ENCODE data around the gene TCEANC.
"Not testable (repeated sequence)": the region's sequence is repeated elsewhere in the genome, so short reads cannot be mapped to it uniquely, and the experiment has no call there.

TCEANC gene

GRCh38 chrX:13667919-13668318 lies 15.0 kb downstream of the TCEANC start:
- no peak overlapping the region for H3K18ac ChIP-seq (ENCODE audit: low read length)
- H2AK5ac ChIP-seq (ENCODE audit: low read depth, low read length) = no peak overlapping the region
- H3K9ac ChIP-seq (ENCODE audit: low read depth, low read length, poor library complexity) = no peak overlapping the region
- H3K4me3 ChIP-seq (ENCODE audit: low read length in 2 of 2) = no peak overlapping the region
- H2BK120ac ChIP-seq (ENCODE audit: low read depth, low read length) = no peak overlapping the region
- H2BK12ac ChIP-seq (ENCODE audit: low read length) = no peak overlapping the region
- no peak overlapping the region for H3K23ac ChIP-seq (ENCODE audit: low read depth, low read length, poor library complexity)
- H2BK5ac ChIP-seq (ENCODE audit: low read length) = no peak overlapping the region
- no peak overlapping the region for H3K14ac ChIP-seq (ENCODE audit: low read length)
- no peak overlapping the region for H3K4me2 ChIP-seq (ENCODE audit: insufficient read depth, low read length, poor library complexity, severe bottlenecking)
- H2AFZ ChIP-seq (ENCODE audit: low read length) = no peak overlapping the region
- H3K36me3 ChIP-seq (replicated peaks in 1 of 2; ENCODE audit: control insufficient read depth in 2 of 2, insufficient read depth in 2 of 2, low read length in 2 of 2) = peaks cover 0 to 7% of the 10 kb centered on the region in 2 donors
- H2BK15ac ChIP-seq (ENCODE audit: low read length) = no peak overlapping the region
- no peak overlapping the region for H4K8ac ChIP-seq (ENCODE audit: low read depth, low read length)
- H3K27me3 ChIP-seq (ENCODE audit: control insufficient read depth in 3 of 3, insufficient read depth in 3 of 3, low read depth in 1 of 3, low read length in 3 of 3) = peaks cover 0 to 5% (median 0%) of the 10 kb centered on the region in 3 experiments
- no peak overlapping the region for H3K4ac ChIP-seq (ENCODE audit: low read length)
- H3K4me1 ChIP-seq (ENCODE audit: control insufficient read depth in 2 of 2, insufficient read depth in 1 of 2, low read depth in 1 of 2, low read length in 2 of 2) = no peaks in the 10 kb centered on the region
- H3K79me1 ChIP-seq (ENCODE audit: low read depth, low read length) = no peaks in the 10 kb centered on the region
- H3K27ac ChIP-seq (replicated peaks; ENCODE audit: low read length) = no peak overlapping the region
- no peaks in the 10 kb centered on the region for H3K9me3 ChIP-seq (replicated peaks in 1 of 2; ENCODE audit: control insufficient read depth in 2 of 2, insufficient read depth in 1 of 2, low read depth in 1 of 2, low read length in 2 of 2)
- no peak for DNase-seq (ENCODE audit: low spot score)
- no peak overlapping the region for H4K91ac ChIP-seq (ENCODE audit: low read depth, low read length, poor library complexity)

- H2BK120ac ChIP-seq (ENCODE audit: low read depth, low read length) = no peak overlapping the region
- H3K4me2 ChIP-seq (ENCODE audit: insufficient read depth, low read length, poor library complexity, severe bottlenecking) = no peak overlapping the region
- H2BK5ac ChIP-seq (ENCODE audit: low read length) = no peak overlapping the region
- H3K79me1 ChIP-seq (ENCODE audit: low read depth, low read length) = no peaks in the 10 kb centered on the region
- DNase-seq (ENCODE audit: low spot score) = no peak
- H3K36me3 ChIP-seq (replicated peaks in 1 of 2; ENCODE audit: control insufficient read depth in 2 of 2, insufficient read depth in 2 of 2, low read length in 2 of 2) = no peaks in the 10 kb centered on the region
- H3K23ac ChIP-seq (ENCODE audit: low read depth, low read length, poor library complexity) = no peak overlapping the region
- H4K8ac ChIP-seq (ENCODE audit: low read depth, low read length) = no peak overlapping the region
- H3K27me3 ChIP-seq (ENCODE audit: control insufficient read depth in 3 of 3, insufficient read depth in 3 of 3, low read depth in 1 of 3, low read length in 3 of 3) = peaks cover 0 to 5% (median 0%) of the 10 kb centered on the region in 3 experiments
- no peak overlapping the region for H2AFZ ChIP-seq (ENCODE audit: low read length)
- H2BK15ac ChIP-seq (ENCODE audit: low read length) = no peak overlapping the region
- H3K18ac ChIP-seq (ENCODE audit: low read length) = no peak overlapping the region
- H3K27ac ChIP-seq (replicated peaks; ENCODE audit: low read length) = no peak overlapping the region
- H3K4ac ChIP-seq (ENCODE audit: low read length) = no peak overlapping the region
- no peaks in the 10 kb centered on the region for H3K9me3 ChIP-seq (replicated peaks in 1 of 2; ENCODE audit: control insufficient read depth in 2 of 2, insufficient read depth in 1 of 2, low read depth in 1 of 2, low read length in 2 of 2)
- WGBS, 2 donors (ENCODE audit: extremely low coverage in 2 of 2, insufficient read length in 2 of 2, insufficient replicate concordance in 1 of 2) = no CpG with 5 or more reads among the region's 9 CpGs
- H2AK5ac ChIP-seq (ENCODE audit: low read depth, low read length) = no peak overlapping the region
- H4K91ac ChIP-seq (ENCODE audit: low read depth, low read length, poor library complexity) = no peak overlapping the region
- H3K9ac ChIP-seq (ENCODE audit: low read depth, low read length, poor library complexity) = no peak overlapping the region
- no peaks in the 10 kb centered on the region for H3K4me1 ChIP-seq (ENCODE audit: control insufficient read depth in 2 of 2, insufficient read depth in 1 of 2, low read depth in 1 of 2, low read length in 2 of 2)
- H3K14ac ChIP-seq (ENCODE audit: low read length) = no peak overlapping the region
- no peak overlapping the region for H3K4me3 ChIP-seq (ENCODE audit: low read length in 2 of 2)
- H2BK12ac ChIP-seq (ENCODE audit: low read length) = no peak overlapping the region
Observed at GRCh38 chrX:13669246-13669737, 16.4 kb downstream of the TCEANC start.

GRCh38 chrX:13669755-13670154 lies 16.8 kb downstream of the TCEANC start:
- not testable (repeated sequence) for H3K14ac ChIP-seq (ENCODE audit: low read length); H3K4ac ChIP-seq (ENCODE audit: low read length); H3K79me1 ChIP-seq (ENCODE audit: low read depth, low read length); H3K27ac ChIP-seq (replicated peaks; ENCODE audit: low read length); H3K4me3 ChIP-seq (ENCODE audit: low read length in 2 of 2); H3K18ac ChIP-seq (ENCODE audit: low read length); H3K36me3 ChIP-seq (replicated peaks in 1 of 2; ENCODE audit: control insufficient read depth in 2 of 2, insufficient read depth in 2 of 2, low read length in 2 of 2); H3K9ac ChIP-seq (ENCODE audit: low read depth, low read length, poor library complexity); DNase-seq (ENCODE audit: low spot score); H2BK120ac ChIP-seq (ENCODE audit: low read depth, low read length); H4K8ac ChIP-seq (ENCODE audit: low read depth, low read length); H2BK5ac ChIP-seq (ENCODE audit: low read length); H2BK12ac ChIP-seq (ENCODE audit: low read length); H3K23ac ChIP-seq (ENCODE audit: low read depth, low read length, poor library complexity); H2BK15ac ChIP-seq (ENCODE audit: low read length); H2AK5ac ChIP-seq (ENCODE audit: low read depth, low read length); H4K91ac ChIP-seq (ENCODE audit: low read depth, low read length, poor library complexity); H3K27me3 ChIP-seq (ENCODE audit: control insufficient read depth in 3 of 3, insufficient read depth in 3 of 3, low read depth in 1 of 3, low read length in 3 of 3); H3K9me3 ChIP-seq (replicated peaks in 1 of 2; ENCODE audit: control insufficient read depth in 2 of 2, insufficient read depth in 1 of 2, low read depth in 1 of 2, low read length in 2 of 2); H3K4me1 ChIP-seq (ENCODE audit: control insufficient read depth in 2 of 2, insufficient read depth in 1 of 2, low read depth in 1 of 2, low read length in 2 of 2); H3K4me2 ChIP-seq (ENCODE audit: insufficient read depth, low read length, poor library complexity, severe bottlenecking); H2AFZ ChIP-seq (ENCODE audit: low read length)
- WGBS, 2 donors (ENCODE audit: extremely low coverage in 2 of 2, insufficient read length in 2 of 2, insufficient replicate concordance in 1 of 2) = no CpG with 5 or more reads among the region's 8 CpGs

- H2BK12ac ChIP-seq (ENCODE audit: low read length) = no peak overlapping the region
- DNase-seq (ENCODE audit: low spot score) = no peak
- no peak overlapping the region for H3K27ac ChIP-seq (replicated peaks; ENCODE audit: low read length)
- H3K4me3 ChIP-seq (ENCODE audit: low read length in 2 of 2) = no peak overlapping the region
- H3K4ac ChIP-seq (ENCODE audit: low read length) = no peak overlapping the region
- no peaks in the 10 kb centered on the region for H3K79me1 ChIP-seq (ENCODE audit: low read depth, low read length)
- no peak overlapping the region for H2BK15ac ChIP-seq (ENCODE audit: low read length)
- no peak overlapping the region for H3K18ac ChIP-seq (ENCODE audit: low read length)
- H4K8ac ChIP-seq (ENCODE audit: low read depth, low read length) = no peak overlapping the region
- no peak overlapping the region for H3K23ac ChIP-seq (ENCODE audit: low read depth, low read length, poor library complexity)
- no peak overlapping the region for H3K4me2 ChIP-seq (ENCODE audit: insufficient read depth, low read length, poor library complexity, severe bottlenecking)
- no peak overlapping the region for H2AK5ac ChIP-seq (ENCODE audit: low read depth, low read length)
- H3K36me3 ChIP-seq (replicated peaks in 1 of 2; ENCODE audit: control insufficient read depth in 2 of 2, insufficient read depth in 2 of 2, low read length in 2 of 2) = no peaks in the 10 kb centered on the region
- H2BK5ac ChIP-seq (ENCODE audit: low read length) = no peak overlapping the region
- H3K14ac ChIP-seq (ENCODE audit: low read length) = no peak overlapping the region
- H3K9me3 ChIP-seq (replicated peaks in 1 of 2; ENCODE audit: control insufficient read depth in 2 of 2, insufficient read depth in 1 of 2, low read depth in 1 of 2, low read length in 2 of 2) = no peaks in the 10 kb centered on the region
- H2AFZ ChIP-seq (ENCODE audit: low read length) = no peak overlapping the region
- no peaks in the 10 kb centered on the region for H3K4me1 ChIP-seq (ENCODE audit: control insufficient read depth in 2 of 2, insufficient read depth in 1 of 2, low read depth in 1 of 2, low read length in 2 of 2)
- H2BK120ac ChIP-seq (ENCODE audit: low read depth, low read length) = no peak overlapping the region
- no peak overlapping the region for H4K91ac ChIP-seq (ENCODE audit: low read depth, low read length, poor library complexity)
- WGBS, 2 donors (ENCODE audit: extremely low coverage in 2 of 2, insufficient read length in 2 of 2, insufficient replicate concordance in 1 of 2) = no CpG with 5 or more reads among the region's 5 CpGs
- no peak overlapping the region for H3K9ac ChIP-seq (ENCODE audit: low read depth, low read length, poor library complexity)
- no peaks in the 10 kb centered on the region for H3K27me3 ChIP-seq (ENCODE audit: control insufficient read depth in 3 of 3, insufficient read depth in 3 of 3, low read depth in 1 of 3, low read length in 3 of 3)
Observed at GRCh38 chrX:13670197-13670596, 17.3 kb downstream of the TCEANC start.

Data from neuronal stem cell (in vitro differentiated cells).